NCI-H2107 treated with DMSO at 0.1 percent for 48 hours (cell line): ENCODE results near the gene MTO1.
"Not testable (repeated sequence)": the region's sequence is repeated elsewhere in the genome, so short reads cannot be mapped to it uniquely, and the experiment has no call there.

Source experiments
- DNase-seq: peaks from one replicate; lab custom pipeline; 2025; ENCODE audit not compliant: unreplicated experiment; lab: John Stamatoyannopoulos, UW

The MTO1 gene

GRCh38 chr6:73503027-73503772, 41.7 kb downstream of the MTO1 start:
- no peak for DNase-seq

DNA sequence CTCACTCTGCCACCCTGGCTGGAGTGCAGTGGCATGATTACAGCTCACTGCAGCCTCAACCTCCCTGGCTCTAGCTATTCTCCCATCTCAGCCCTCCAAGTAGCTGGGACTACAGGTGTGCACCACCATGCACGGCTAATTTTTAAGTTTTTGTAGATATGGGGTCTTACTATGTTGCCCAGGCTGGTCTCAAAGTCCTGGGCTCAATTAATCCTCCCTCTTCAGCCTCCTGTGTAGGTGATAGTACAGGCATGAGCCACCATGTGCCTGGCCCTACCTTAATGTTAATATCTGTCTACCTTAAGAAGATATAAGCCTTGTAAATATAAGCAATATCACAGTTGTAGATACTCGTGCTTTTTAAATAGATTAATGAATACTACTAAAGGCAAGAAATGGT, 42.6 kb downstream of the MTO1 start:
- DNase-seq = no peak

GRCh38 chr6:73505142-73505541, 43.6 kb downstream of the MTO1 start:
- DNase-seq = no peak

GRCh38 chr6:73505705-73506104, 44.2 kb downstream of the MTO1 start:
- not testable (repeated sequence) for DNase-seq

DNA sequence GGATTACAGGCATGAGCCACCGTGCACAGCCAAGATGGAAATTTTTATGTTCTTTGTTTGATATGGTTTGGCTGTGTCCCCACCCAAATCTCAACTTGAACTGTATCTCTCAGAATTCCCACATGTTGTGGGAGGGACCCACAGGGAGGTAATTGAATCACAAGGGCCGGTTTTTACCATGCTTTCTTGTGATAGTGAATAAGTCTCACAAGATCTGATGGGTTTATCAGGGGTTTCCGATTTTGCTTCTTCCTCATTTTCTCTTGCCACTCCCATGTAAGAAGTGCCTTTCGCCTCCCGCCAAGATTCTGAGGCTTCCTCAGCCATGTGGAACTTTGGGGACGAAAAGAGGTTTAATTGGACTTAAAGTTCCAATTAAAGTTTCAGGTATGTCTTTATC, 44.7 kb downstream of the MTO1 start:
- no peak for DNase-seq

DNA sequence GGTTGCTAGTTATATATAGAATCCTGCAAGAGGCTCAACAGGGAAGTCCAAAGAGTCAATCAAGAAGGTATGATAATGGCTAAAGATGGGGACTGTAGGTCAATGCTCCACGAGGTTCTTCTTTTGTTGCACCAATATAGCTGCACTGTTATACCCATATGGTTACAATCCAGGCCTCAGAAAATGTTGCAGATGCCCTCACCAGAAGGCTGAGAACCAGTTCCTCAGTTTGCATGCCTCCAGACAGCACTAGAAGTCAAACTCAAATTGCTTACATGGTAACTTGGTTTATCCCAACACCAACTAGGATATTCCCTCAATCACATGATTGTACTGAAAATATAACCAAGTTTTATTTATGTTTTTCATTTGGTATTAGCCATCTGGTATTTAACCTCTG, 47.2 kb downstream of the MTO1 start:
- DNase-seq = no peak

- DNase-seq = no peak
These were observed 48.3 kb downstream of the MTO1 start for GRCh38 chr6:73509851-73510250.

- no peak for DNase-seq
These were observed 50.3 kb downstream of the MTO1 start for GRCh38 chr6:73511796-73512195.

GRCh38 chr6:73513496-73513854, 51.9 kb downstream of the MTO1 start:
- DNase-seq = no peak

DNA sequence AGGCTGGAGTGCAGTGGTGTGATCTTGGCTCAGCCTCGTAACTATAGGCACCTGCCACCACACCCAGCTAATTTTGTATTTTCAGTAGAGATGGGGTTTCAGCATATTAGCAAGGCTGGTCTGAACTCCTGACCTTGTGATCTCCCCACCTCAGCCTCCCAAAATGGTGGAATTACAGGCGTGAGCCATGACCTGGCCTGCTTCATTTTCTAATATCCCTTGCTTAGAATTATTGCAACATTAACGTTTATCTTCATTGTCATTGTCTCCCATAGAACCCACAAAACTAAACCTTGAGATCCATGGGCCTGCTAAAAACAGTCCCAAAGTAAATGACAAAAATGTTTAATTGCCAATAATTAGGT, 53.2 kb downstream of the MTO1 start:
- DNase-seq = no peak

DNA sequence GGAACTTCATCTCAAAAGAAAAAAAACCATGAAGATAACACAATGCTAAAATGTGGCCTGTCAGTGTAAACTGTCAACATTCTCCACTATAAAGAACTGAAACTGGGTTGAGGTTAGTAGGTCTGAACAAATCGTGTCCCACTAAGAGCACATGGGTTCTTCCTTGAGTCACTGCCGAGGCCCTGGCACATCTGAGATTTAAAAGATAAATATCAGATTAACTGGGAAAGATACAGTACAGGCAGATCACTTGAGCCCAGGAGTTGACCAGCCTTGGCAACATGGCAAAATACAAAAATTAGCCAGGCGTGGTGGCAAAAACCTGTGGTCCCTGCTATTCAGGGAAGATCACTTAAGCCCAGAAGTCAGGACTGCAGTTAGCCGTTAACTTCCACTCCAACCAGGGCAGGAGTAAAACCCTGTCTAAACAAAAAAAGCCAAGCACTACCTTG, 53.7 kb downstream of the MTO1 start:
- DNase-seq = no peak

DNA sequence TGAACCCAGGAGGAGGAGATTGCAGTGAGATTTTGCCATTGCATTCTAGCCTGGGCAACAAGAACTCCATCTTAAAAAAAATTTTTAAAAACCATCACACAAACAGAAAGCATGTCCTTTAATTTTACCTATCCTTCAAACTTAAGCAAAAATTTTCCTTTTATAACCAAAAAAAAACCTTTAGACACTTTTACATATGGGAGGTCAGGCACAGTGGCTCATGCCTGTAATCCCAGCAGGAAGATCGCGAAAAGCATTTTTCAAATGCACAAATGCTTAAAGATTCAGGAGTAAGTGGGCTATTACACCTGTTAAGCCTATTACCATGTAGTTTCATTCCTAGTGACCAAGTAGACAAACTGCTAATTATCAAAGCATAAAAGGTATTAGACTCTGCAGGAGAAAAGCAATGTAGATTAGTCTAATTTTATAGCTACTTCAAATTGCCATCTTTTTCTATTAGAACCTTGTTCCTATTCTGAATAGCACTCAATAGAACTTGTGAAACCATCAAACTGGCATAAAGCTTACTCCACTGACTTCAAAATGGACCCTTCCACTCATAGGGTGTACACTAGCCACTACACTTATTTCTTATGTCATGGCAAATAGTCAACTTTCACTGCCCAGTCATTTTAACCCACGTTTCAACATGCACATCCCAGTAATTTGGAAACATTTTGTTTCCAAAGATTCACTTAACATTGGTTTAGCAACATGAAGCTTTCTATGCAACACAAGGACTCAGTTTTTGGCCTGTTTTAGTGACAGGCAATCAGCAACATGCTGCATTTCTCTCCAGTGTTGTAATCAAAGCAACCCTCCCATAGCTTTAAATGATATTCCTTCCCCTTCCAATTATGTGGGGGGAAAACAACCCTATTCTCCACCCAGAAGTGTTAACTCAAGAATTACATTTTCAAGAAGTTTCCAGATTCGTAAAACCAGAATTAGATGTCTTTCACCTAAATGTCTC, 55.3 kb downstream of the MTO1 start:
- DNase-seq = no peak

- not testable (repeated sequence) for DNase-seq
These were observed 56.8 kb downstream of the MTO1 start for GRCh38 chr6:73518100-73518981.

DNA sequence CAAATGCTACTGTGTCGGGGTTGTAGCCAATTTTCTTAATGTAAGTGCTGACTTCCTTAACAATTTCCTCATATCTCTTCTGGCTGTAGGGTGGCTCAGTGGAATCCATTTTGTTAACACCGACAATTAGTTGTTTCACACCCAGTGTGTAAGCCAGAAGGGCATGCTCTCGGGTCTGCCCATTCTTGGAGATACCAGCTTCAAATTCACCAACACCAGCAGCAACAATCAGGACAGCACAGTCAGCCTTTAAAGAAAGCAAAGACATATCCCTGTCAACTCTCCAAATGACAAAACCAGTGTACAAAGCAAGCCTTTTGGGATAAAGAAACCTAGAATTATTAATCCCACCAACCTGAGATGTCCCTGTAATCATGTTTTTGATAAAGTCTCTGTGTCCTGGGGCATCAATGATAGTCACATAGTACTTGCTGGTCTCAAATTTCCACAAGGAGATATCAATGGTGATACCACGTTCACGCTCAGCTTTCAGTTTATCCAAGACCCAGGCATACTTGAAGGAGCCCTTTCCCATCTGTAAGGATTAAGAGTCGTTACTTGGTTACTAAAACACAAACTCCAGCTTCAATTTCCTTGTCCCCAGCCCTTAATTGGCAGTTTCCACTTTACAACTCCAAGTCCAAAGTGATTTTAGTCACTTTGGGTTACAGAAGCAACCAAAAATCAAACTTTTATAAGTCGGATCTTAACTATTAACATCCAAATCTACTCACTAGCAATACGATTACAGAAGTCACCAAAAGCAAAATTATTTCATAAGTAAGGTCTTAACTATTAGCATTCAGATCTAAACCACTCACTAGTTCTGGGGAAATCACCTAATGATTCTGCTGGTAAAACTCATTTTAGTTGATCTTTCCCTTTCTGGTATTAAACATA, 57.7 kb downstream of the MTO1 start:
- DNase-seq = not testable (repeated sequence)

DNA sequence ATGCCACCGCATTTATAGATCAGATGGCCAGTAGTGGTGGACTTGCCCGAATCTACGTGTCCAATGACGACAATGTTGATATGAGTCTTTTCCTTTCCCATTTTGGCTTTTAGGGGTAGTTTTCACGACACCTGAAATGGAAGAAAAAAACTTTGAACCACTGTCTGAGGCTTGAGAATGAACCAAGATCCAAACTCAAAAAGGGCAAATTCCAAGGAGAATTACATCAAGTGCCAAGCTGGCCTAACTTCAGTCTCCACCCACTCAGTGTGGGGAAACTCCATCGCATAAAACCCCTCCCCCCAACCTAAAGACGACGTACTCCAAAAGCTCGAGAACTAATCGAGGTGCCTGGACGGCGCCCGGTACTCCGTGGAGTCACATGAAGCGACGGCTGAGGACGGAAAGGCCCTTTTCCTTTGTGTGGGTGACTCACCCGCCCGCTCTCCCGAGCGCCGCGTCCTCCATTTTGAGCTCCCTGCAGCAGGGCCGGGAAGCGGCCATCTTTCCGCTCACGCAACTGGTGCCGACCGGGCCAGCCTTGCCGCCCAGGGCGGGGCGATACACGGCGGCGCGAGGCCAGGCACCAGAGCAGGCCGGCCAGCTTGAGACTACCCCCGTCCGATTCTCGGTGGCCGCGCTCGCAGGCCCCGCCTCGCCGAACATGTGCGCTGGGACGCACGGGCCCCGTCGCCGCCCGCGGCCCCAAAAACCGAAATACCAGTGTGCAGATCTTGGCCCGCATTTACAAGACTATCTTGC, 58.6 kb downstream of the MTO1 start:
- no peak for DNase-seq

- peak; percentile 97 for DNase-seq
These were observed 59.3 kb downstream of the MTO1 start, which contains the start of gene EEF1A1 for GRCh38 chr6:73520688-73521350. Gene EEF1A1 (minus strand): TSS chr6:73521032. CDS start chr6:73520026, 1,006 bp downstream.

DNA sequence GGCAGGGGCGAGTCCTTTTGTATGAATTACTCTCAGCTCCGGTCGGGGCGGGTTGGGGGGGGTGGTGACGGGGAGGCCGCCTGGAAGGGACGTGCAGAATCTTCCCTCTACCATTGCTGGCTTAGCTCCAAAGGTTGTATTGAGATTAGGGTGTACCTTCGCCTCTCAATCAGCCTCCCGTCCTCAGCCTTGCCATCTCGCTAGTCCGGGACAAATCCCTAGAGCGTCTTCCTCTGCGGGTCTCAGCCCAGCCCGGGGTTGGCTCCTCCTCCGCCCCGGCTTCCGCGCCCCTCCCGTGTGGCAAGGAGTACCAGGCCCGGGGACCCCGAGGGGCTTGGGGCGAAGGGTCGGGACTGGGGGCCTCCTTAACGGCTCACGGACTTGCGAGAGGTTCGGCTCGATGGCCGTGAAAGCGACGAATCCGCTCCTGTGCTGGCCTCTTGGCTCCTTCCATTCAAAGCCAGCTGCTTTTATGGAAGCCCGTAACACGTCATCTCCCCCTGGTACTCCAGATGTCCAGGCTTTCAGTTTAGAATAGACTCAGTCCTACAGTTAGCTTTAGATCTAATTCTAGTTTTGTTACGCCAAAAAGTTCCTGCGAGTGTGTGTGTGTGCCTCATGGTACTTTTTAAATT, 59.9 kb downstream of the MTO1 start:
- DNase-seq = peak; percentile 66

GRCh38 chr6:73523434-73524123, 62.0 kb downstream of the MTO1 start:
- DNase-seq = no peak
